GM20431 (cell line): ENCODE data around the gene NAGS.
"Not testable (repeated sequence)": the region's sequence is repeated elsewhere in the genome, so short reads cannot be mapped to it uniquely, and the experiment has no call there.

Experiments used
- in situ Hi-C: fragments of 300-500 bp; cut with MseI, MboI; formaldehyde crosslinking; loops from one replicate; pipeline ENCODE4 v1.15.0; 2020; ENCODE audit warnings: low sequenced_read_pairs; ENCODE audit not compliant: unreplicated experiment

NAGS gene

GRCh38 chr17:44004077-44004760 lies at the start of gene NAGS:
NAGS (plus strand) TSS chr17:44004622; CDS start chr17:44004664, 42 bp downstream.
- in situ Hi-C loops = no loop called here

GRCh38 chr17:43956222-43956621 lies 48.2 kb upstream of the NAGS start:
- in situ Hi-C loops = no loop called here

- in situ Hi-C loops = no loop called here
These were observed 45.6 kb upstream of the NAGS start for GRCh38 chr17:43958748-43959352.

- in situ Hi-C loops = not testable (repeated sequence)
These were observed 43.1 kb upstream of the NAGS start for GRCh38 chr17:43961292-43961691.

GRCh38 chr17:43961954-43962353 lies 42.5 kb upstream of the NAGS start:
- in situ Hi-C loops = no loop called here

GRCh38 chr17:43962479-43962878 lies 41.9 kb upstream of the NAGS start:
- in situ Hi-C loops = no loop called here

GRCh38 chr17:43966276-43966675 lies 38.1 kb upstream of the NAGS start:
- in situ Hi-C loops = no loop called here

- in situ Hi-C loops = no loop called here
These were observed 37.1 kb upstream of the NAGS start for GRCh38 chr17:43967251-43967875.

GRCh38 chr17:43970366-43970765 lies 34.1 kb upstream of the NAGS start:
- in situ Hi-C loops = no loop called here

GRCh38 chr17:43971436-43971835 lies 33.0 kb upstream of the NAGS start:
- in situ Hi-C loops = not testable (repeated sequence)

- in situ Hi-C loops = not testable (repeated sequence)
These were observed 31.8 kb upstream of the NAGS start for GRCh38 chr17:43972444-43973212.

- in situ Hi-C loops = no loop called here
These were observed 29.8 kb upstream of the NAGS start for GRCh38 chr17:43974382-43975266.

- in situ Hi-C loops = no loop called here
These were observed 28.5 kb upstream of the NAGS start for GRCh38 chr17:43975898-43976297.

GRCh38 chr17:43976963-43977837 lies 27.2 kb upstream of the NAGS start:
- in situ Hi-C loops = no loop called here

- in situ Hi-C loops = no loop called here
These were observed 26.3 kb upstream of the NAGS start for GRCh38 chr17:43978078-43978477.

- in situ Hi-C loops = no loop called here
These were observed 25.4 kb upstream of the NAGS start for GRCh38 chr17:43979011-43979410.

- in situ Hi-C loops = no loop called here
These were observed 24.8 kb upstream of the NAGS start for GRCh38 chr17:43979671-43980070.

GRCh38 chr17:43982171-43982570 lies 22.3 kb upstream of the NAGS start:
- in situ Hi-C loops = no loop called here

- in situ Hi-C loops = no loop called here
These were observed 21.3 kb upstream of the NAGS start for GRCh38 chr17:43983196-43983514.
